ENCODE measurements around the gene SRGAP1.

- TF ChIP-seq CTCF (optimal IDR thresholded peaks at IDR 0.05 in 1 of 3, IDR thresholded peaks at IDR 0.05 in 1 of 3, conservative IDR thresholded peaks at IDR 0.05 in 1 of 3; ENCODE audit: extremely low read depth in 1 of 3, insufficient read depth in 2 of 3, low read length in 3 of 3): no peak
- TF ChIP-seq EZH2 (IDR thresholded peaks at IDR 0.05; ENCODE audit: low read length): no peak
Observed at GRCh38 chr12:63843254-63843720, 1.2 kb upstream of the SRGAP1 start.
